Activated B cell treated with CpG ODN at 0.5 μM for 24 hours (primary cell): Measurements from ENCODE around the gene TP63. TPM values are rescaled to one million over a fixed set of nuclear protein-coding genes. Genes with fewer than 3 reads are reported as not detected.

ENCODE experiments used
- ATAC-seq: fragments of 200-7000 bp; cut with Tn5 transposase; one replicate; pipeline ENCODE4 v1.10.0; 2021; ENCODE audit warnings: low read depth, mild to moderate bottlenecking, moderate library complexity
- CTCF ChIA-PET: fragments of 350-600 bp; sonication (Branson Sonifier 250); formaldehyde crosslinking; loops from one replicate; lab custom pipeline; 2021; ENCODE audit warnings: antibody characterized with exemption; lab: Charles Lee
- POLR2A ChIA-PET: fragments of 350-600 bp; sonication (Branson Sonifier 250); formaldehyde crosslinking; loops from one replicate; lab custom pipeline; 2021; ENCODE audit warnings: antibody characterized with exemption; lab: Charles Lee
- DNase-seq: peaks from one replicate; pipeline ENCODE4 v3.0.0; 2022
- H3K27ac Mint-ChIP-seq: one replicate; pipeline ENCODE4 v1.8.0; 2020; ENCODE audit warnings: mixed read lengths
- H3K27me3 Mint-ChIP-seq: one replicate; pipeline ENCODE4 v1.8.0; 2021; ENCODE audit warnings: mixed read lengths
- H3K36me3 Mint-ChIP-seq: one replicate; pipeline ENCODE4 v1.8.0; 2021; ENCODE audit warnings: low read depth, mixed read lengths
- H3K4me1 Mint-ChIP-seq: one replicate; pipeline ENCODE4 v1.8.0; 2021; ENCODE audit warnings: mixed read lengths
- H3K4me3 Mint-ChIP-seq: one replicate; pipeline ENCODE4 v1.8.0; 2020; ENCODE audit warnings: mild to moderate bottlenecking, mixed read lengths
- H3K9me3 Mint-ChIP-seq: one replicate; pipeline ENCODE4 v1.8.0; 2020; ENCODE audit warnings: mixed read lengths
- intact Hi-C: fragments of 100-400 bp; cut with micrococcal nuclease; formaldehyde crosslinking; loops from one replicate; pipeline ENCODE4 v1.15.1; 2024
- total RNA-seq: library from RNA; stranded (reverse); gene quantifications from 2 replicates; pipeline ENCODE4 v1.2.3, GENCODE V29; 2022
- TF ChIP-seq, protein P1 (sequence below): fragments of 200-600 bp; IDR thresholded peaks from one replicate; pipeline ENCODE4 v1.8.0; 2022; ENCODE audit warnings: antibody characterized with exemption, mild to moderate bottlenecking

The TP63 gene
- total RNA-seq, 1 donor from 2014 or later, result 3.9 TPM

DNA sequence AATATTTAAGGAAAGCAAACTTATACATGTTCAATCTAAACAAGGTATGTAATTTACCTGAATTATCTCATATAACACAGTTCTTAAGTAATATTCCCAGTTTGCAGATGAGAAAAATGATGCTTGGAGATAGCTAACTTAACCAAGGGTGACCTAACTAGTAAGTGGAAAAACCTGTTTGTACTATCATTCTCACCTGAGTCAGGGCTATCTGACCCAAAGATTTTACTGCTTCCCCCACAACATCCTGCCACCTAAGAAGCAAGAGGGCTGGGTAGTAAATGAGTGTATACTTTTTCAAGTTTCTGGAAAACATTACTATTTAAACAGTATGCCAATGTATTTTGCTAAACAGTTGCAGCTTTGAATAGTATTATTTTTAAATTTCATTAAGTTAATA is 10.6 kb downstream of the TP63 start:
- Mint-ChIP-seq H3K4me3 (no peak overlapping the region), H3K27me3 (no peaks in the 10 kb centered on the region), H3K9me3 (no peaks in the 10 kb centered on the region), H3K27ac (no peak overlapping the region), H3K36me3 (no peaks in the 10 kb centered on the region), H3K4me1 (no peaks in the 10 kb centered on the region)
- no peak for ATAC-seq
- TF ChIP-seq, protein P1, sequence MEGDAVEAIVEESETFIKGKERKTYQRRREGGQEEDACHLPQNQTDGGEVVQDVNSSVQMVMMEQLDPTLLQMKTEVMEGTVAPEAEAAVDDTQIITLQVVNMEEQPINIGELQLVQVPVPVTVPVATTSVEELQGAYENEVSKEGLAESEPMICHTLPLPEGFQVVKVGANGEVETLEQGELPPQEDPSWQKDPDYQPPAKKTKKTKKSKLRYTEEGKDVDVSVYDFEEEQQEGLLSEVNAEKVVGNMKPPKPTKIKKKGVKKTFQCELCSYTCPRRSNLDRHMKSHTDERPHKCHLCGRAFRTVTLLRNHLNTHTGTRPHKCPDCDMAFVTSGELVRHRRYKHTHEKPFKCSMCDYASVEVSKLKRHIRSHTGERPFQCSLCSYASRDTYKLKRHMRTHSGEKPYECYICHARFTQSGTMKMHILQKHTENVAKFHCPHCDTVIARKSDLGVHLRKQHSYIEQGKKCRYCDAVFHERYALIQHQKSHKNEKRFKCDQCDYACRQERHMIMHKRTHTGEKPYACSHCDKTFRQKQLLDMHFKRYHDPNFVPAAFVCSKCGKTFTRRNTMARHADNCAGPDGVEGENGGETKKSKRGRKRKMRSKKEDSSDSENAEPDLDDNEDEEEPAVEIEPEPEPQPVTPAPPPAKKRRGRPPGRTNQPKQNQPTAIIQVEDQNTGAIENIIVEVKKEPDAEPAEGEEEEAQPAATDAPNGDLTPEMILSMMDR, result no peak
- CTCF ChIA-PET, result no interaction called here
- DNase-seq, result no peak
- POLR2A ChIA-PET, result no interaction called here
- intact Hi-C loops, result no loop called here

DNA sequence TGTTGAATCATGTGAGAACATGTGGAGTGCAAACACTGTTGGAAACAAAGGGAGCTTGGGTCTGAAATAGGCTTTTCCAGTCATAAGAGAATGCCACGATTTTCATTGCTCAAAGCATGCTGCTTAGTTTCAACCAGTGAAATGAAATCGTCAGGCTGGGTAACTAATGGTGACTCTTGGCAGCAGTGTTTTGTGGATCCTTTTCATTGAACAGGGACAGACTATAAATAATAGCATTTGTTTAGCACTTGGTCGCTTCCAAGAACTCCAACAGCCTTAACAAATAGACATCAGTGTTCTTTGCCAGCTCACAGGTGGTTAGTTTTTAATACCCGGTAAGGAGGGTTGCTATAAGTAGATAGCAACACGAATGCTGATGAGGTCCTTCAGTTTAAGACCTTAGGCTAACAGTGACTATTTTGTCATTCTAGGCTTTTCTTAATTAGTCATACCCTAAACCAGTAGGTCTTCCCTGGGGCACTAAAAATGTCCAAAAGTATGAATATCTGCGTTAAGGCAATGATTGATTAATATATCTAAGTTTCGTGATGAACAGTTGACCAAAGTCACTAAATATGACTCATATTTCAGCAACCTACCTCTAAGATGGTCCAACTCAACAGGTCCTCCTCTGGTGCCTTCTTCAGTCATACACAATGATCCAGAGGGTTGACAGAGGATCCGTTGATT is 15.8 kb downstream of the TP63 start:
- POLR2A ChIA-PET, result no interaction called here
- H3K36me3 Mint-ChIP-seq, result no peaks in the 10 kb centered on the region
- CTCF ChIA-PET, result no interaction called here
- intact Hi-C loops, result no loop called here
- no peak overlapping the region for H3K27ac Mint-ChIP-seq
- DNase-seq (no peak), ATAC-seq (no peak)
- TF ChIP-seq, protein P1, result no peak
- no peaks in the 10 kb centered on the region for H3K27me3 Mint-ChIP-seq
- H3K4me3 Mint-ChIP-seq, result no peak overlapping the region
- no peaks in the 10 kb centered on the region for H3K4me1 Mint-ChIP-seq
- no peaks in the 10 kb centered on the region for H3K9me3 Mint-ChIP-seq

DNA sequence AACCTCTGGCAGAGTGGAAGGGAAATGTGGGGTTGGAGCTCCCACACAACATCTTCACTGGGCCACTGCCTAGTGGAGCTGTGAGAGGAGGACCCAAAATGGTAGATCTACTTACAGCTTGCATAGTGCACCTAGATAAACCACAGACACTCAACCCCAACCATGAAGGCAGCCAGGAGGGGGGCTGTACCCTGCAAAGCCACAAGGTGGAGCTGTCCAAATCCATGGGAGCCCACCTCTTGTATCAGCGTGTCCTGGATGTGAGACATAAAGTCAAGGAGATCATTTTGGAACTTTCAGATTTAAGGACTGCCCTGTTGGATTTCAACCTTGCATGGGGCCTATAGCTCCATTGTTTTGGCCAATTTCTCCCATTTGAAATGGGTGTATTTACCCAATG is 20.9 kb downstream of the TP63 start:
- Mint-ChIP-seq H3K4me1 (no peaks in the 10 kb centered on the region), H3K27ac (no peak overlapping the region), H3K27me3 (no peaks in the 10 kb centered on the region), H3K36me3 (no peaks in the 10 kb centered on the region), H3K4me3 (no peak overlapping the region), H3K9me3 (peaks cover 10% of the 10 kb centered on the region)
- ATAC-seq, result no peak
- TF ChIP-seq, protein P1, result no peak
- intact Hi-C loops, result no loop called here
- DNase-seq, result no peak
- CTCF ChIA-PET, result no interaction called here
- POLR2A ChIA-PET, result no interaction called here

DNA sequence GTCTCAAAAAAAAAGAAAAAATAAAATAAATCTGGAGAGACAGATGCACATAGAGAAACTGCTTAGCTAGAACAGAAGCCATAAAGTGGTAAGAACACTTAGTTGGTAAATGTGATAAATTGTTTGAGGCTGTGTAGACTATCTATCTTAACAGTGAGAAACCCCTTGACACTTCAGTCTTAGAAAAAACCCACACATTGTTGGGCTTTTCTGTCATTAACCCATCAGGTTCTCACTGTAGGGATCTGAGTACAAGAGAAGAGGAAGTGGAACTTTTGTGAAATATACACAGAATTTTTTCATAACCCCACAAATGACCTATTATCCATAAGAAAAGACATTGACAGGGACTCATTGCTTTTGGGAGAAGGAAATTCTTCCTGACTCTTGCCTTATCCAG is 24.4 kb downstream of the TP63 start:
- intact Hi-C loops, result no loop called here
- Mint-ChIP-seq H3K36me3 (no peaks in the 10 kb centered on the region), H3K9me3 (peaks cover 16% of the 10 kb centered on the region), H3K27me3 (no peaks in the 10 kb centered on the region), H3K4me1 (no peaks in the 10 kb centered on the region), H3K27ac (no peak overlapping the region), H3K4me3 (no peak overlapping the region)
- POLR2A ChIA-PET, result no interaction called here
- CTCF ChIA-PET, result no interaction called here
- no peak for ATAC-seq
- no peak for DNase-seq
- TF ChIP-seq, protein P1, result no peak

DNA sequence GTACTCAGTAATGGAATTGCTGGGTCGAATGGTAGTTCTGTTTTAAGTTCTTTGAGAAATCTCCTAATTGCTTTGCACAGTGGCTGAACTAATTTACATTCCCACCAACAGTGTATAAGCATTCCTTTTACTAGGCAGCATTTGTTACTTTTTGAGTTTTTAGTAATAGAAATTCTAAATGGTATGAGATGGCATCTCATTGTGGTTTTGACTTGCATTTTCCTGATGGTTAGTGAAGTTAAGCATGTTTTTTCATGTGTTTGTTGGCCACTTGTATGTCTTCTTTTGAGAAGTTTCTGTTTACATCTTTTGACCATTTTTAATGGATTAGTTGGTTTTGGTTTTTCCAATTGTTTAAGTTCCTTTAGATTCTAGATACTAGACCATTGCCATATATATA is 28.4 kb downstream of the TP63 start:
- H3K36me3 Mint-ChIP-seq, result no peaks in the 10 kb centered on the region
- intact Hi-C loops, result no loop called here
- ChIA-PET POLR2A (no interaction called here), CTCF (no interaction called here)
- peaks cover 16% of the 10 kb centered on the region for H3K9me3 Mint-ChIP-seq
- ATAC-seq (no peak), DNase-seq (no peak)
- H3K4me1 Mint-ChIP-seq, result no peaks in the 10 kb centered on the region
- H3K27ac Mint-ChIP-seq, result no peak overlapping the region
- no peak overlapping the region for H3K4me3 Mint-ChIP-seq
- H3K27me3 Mint-ChIP-seq, result no peaks in the 10 kb centered on the region
- TF ChIP-seq, protein P1, result no peak
